ENCODE data around the gene CREB5. TPM values are rescaled to one million over a fixed set of nuclear protein-coding genes. Genes with fewer than 3 reads are reported as not detected.

CREB5 gene
- total RNA-seq, 1 experiment from 2014 or later, result 40.5 TPM

DNA sequence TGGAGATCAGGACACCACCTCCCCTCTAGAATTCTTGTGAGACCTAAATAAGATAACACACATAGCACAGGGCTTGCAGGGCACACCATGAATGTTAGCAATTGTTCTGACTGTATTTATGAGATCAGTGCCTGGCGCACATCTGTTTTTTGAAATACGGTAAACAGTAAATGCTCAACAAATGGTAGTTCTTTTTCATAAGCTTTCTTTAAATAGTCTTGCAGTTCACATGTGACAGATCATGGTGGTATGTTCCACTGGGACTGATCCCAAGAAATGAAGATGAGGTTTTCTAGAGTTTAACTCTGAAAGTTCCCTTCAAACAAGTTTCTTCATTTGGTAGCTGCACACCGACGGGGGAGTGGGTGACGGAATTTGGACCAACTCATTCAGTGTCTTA is 34.8 kb downstream of the CREB5 start:
- Mint-ChIP-seq H3K9me3 (ENCODE audit: unreplicated experiment) (no peaks in the 10 kb centered on the region), H3K27me3 (ENCODE audit: insufficient read depth, unreplicated experiment) (no peaks in the 10 kb centered on the region), H3K36me3 (ENCODE audit: insufficient read depth, unreplicated experiment) (no peaks in the 10 kb centered on the region), H3K4me1 (ENCODE audit: insufficient read depth, unreplicated experiment) (no peaks in the 10 kb centered on the region), H3K27ac (ENCODE audit: low read depth, unreplicated experiment) (no peak overlapping the region), H3K4me3 (ENCODE audit: unreplicated experiment) (no peak overlapping the region)
- DNase-seq (ENCODE audit: unreplicated experiment), result no peak
- ChIA-PET CTCF (no interaction called here), POLR2A (interaction anchor here (0.7 kb wide), 1 partner anchor 63 kb away, joined by 3 read pairs; no protein-coding TSS in a partner anchor)
- intact Hi-C loops (cut with micrococcal nuclease), result no loop called here
- no TSS peak for BruUV-seq (replicated peaks)
- TF ChIP-seq, protein P1, sequence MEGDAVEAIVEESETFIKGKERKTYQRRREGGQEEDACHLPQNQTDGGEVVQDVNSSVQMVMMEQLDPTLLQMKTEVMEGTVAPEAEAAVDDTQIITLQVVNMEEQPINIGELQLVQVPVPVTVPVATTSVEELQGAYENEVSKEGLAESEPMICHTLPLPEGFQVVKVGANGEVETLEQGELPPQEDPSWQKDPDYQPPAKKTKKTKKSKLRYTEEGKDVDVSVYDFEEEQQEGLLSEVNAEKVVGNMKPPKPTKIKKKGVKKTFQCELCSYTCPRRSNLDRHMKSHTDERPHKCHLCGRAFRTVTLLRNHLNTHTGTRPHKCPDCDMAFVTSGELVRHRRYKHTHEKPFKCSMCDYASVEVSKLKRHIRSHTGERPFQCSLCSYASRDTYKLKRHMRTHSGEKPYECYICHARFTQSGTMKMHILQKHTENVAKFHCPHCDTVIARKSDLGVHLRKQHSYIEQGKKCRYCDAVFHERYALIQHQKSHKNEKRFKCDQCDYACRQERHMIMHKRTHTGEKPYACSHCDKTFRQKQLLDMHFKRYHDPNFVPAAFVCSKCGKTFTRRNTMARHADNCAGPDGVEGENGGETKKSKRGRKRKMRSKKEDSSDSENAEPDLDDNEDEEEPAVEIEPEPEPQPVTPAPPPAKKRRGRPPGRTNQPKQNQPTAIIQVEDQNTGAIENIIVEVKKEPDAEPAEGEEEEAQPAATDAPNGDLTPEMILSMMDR (IDR thresholded peaks at IDR 0.05; ENCODE audit: unreplicated experiment), result no peak

DNA sequence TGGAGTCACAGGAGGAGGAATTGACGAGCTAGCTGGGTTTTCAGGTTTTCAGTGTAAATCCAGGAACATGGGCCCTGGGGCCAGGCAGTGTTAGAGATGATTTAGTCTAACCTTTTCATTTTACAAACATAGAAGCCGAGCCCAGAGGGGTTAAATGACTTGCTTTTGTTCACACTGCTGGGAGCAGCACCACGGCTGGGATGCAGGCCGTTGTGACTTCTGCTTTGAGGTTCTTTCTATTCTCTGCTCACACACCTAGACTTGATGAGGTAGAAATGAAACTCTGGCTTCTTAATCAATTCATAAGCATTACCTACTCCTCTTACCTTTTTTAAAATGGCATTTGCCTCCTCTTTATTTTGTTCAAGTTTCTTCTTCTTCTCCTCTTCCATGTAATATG is 36.4 kb downstream of the CREB5 start:
- H3K27ac Mint-ChIP-seq (ENCODE audit: low read depth, unreplicated experiment), result no peak overlapping the region
- TF ChIP-seq, protein P1 (IDR thresholded peaks at IDR 0.05; ENCODE audit: unreplicated experiment), result no peak
- no TSS peak for BruUV-seq (replicated peaks)
- DNase-seq (ENCODE audit: unreplicated experiment), result no peak
- H3K36me3 Mint-ChIP-seq (ENCODE audit: insufficient read depth, unreplicated experiment), result no peaks in the 10 kb centered on the region
- no peak overlapping the region for H3K4me3 Mint-ChIP-seq (ENCODE audit: unreplicated experiment)
- intact Hi-C loops (cut with micrococcal nuclease), result no loop called here
- no peaks in the 10 kb centered on the region for H3K27me3 Mint-ChIP-seq (ENCODE audit: insufficient read depth, unreplicated experiment)
- no peaks in the 10 kb centered on the region for H3K4me1 Mint-ChIP-seq (ENCODE audit: insufficient read depth, unreplicated experiment)
- ChIA-PET CTCF (interaction anchor here (0.9 kb wide), 1 partner anchor 88 kb away, joined by 3 read pairs; no protein-coding TSS in a partner anchor), POLR2A (no interaction called here)
- no peaks in the 10 kb centered on the region for H3K9me3 Mint-ChIP-seq (ENCODE audit: unreplicated experiment)

DNA sequence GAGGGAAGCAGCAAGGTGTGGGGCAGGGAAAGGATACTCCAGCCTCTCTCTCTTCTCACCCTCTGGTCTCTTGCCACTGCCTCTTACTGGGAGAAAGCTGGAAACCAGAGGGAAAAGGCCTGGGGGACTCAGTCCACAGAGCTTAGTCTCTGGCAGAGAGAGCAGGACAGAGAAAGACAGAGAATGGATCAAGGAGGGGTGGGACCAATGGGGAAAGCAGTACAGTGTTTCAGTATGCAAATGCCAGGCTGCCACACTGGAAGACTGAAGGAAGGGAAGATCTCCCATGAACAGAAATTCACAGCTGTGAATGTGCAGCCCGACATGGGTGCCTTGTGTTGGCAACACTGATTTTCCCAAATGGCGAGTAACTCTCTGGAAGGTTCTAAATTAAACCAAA is 40.4 kb downstream of the CREB5 start:
- no peak overlapping the region for H3K27ac Mint-ChIP-seq (ENCODE audit: low read depth, unreplicated experiment)
- POLR2A ChIA-PET, result interaction anchor here (0.5 kb wide), 1 partner anchor 47 kb away, joined by 3 read pairs; no protein-coding TSS in a partner anchor
- intact Hi-C loops (cut with micrococcal nuclease), result no loop called here

DNA sequence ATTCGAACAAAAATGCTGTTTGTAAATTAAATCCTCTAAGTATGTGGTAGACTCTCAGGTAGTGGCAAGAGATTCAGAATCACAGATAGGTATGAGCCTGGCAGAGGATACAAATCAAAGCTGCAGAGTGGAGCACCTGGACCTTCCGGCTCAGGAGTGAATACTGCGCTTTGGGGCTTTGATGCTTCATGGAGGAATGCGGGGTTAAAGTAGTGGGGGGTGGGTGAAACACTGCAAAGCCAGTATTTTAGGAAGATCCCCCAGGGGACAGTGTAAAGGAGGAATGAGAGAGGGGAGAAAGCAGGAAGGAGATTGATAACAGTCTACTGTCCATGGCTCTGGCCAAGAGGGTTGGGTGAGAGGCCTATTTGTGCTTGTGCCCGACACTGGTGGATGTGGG is 43.2 kb downstream of the CREB5 start:
- H3K9me3 Mint-ChIP-seq (ENCODE audit: unreplicated experiment), result no peaks in the 10 kb centered on the region
- ChIA-PET POLR2A (no interaction called here), CTCF (no interaction called here)
- no peak for DNase-seq (ENCODE audit: unreplicated experiment)
- peaks cover 6% of the 10 kb centered on the region for H3K27me3 Mint-ChIP-seq (ENCODE audit: insufficient read depth, unreplicated experiment)
- no peak overlapping the region for H3K27ac Mint-ChIP-seq (ENCODE audit: low read depth, unreplicated experiment)
- TF ChIP-seq, protein P1 (IDR thresholded peaks at IDR 0.05; ENCODE audit: unreplicated experiment), result no peak
- no TSS peak for BruUV-seq (replicated peaks)
- intact Hi-C loops (cut with micrococcal nuclease), result no loop called here
- H3K4me1 Mint-ChIP-seq (ENCODE audit: insufficient read depth, unreplicated experiment), result no peaks in the 10 kb centered on the region
- H3K36me3 Mint-ChIP-seq (ENCODE audit: insufficient read depth, unreplicated experiment), result no peaks in the 10 kb centered on the region
- no peak overlapping the region for H3K4me3 Mint-ChIP-seq (ENCODE audit: unreplicated experiment)

More for the DNA sequence above, 40.4 kb downstream of the CREB5 start:
- Mint-ChIP-seq H3K4me1 (ENCODE audit: insufficient read depth, unreplicated experiment) (no peaks in the 10 kb centered on the region), H3K4me3 (ENCODE audit: unreplicated experiment) (no peak overlapping the region), H3K9me3 (ENCODE audit: unreplicated experiment) (no peaks in the 10 kb centered on the region), H3K36me3 (ENCODE audit: insufficient read depth, unreplicated experiment) (no peaks in the 10 kb centered on the region), H3K27me3 (ENCODE audit: insufficient read depth, unreplicated experiment) (no peaks in the 10 kb centered on the region)
- no TSS peak for BruUV-seq (replicated peaks)
- no peak for DNase-seq (ENCODE audit: unreplicated experiment)
- CTCF ChIA-PET, result no interaction called here
- TF ChIP-seq, protein P1 (IDR thresholded peaks at IDR 0.05; ENCODE audit: unreplicated experiment), result no peak
